H1 (cell line): Measurements from ENCODE around the gene MTMR6.

Source experiments
- EP300 ChIP-seq, 2 experiments: IDR thresholded peaks; 1 replicate in 1 of 2; 2 replicates in 1 of 2; pipeline ENCODE4 v1.6.1; 2011 to 2012; ENCODE audit warnings: low read depth in 2 of 2, low read length in 2 of 2, mild to moderate bottlenecking in 2 of 2, borderline replicate concordance in 1 of 2, inconsistent platforms in 1 of 2, moderate library complexity in 1 of 2
- JUN ChIP-seq: IDR thresholded peaks from 2 replicates; pipeline ENCODE4 v1.6.1; 2011; ENCODE audit warnings: low read depth, mild to moderate bottlenecking, improper control_type of control experiment, low read length
- POU5F1 ChIP-seq: IDR thresholded peaks from 2 replicates; pipeline ENCODE4 v1.6.1; 2011; ENCODE audit warnings: low read depth, mild to moderate bottlenecking, low read length, moderate library complexity
- RAD21 ChIP-seq, 2 experiments: IDR thresholded peaks in 1 of 2; conservative IDR thresholded peaks in 1 of 2; 2 replicates each; pipeline ENCODE4 v1.6.1; 2011; ENCODE audit warnings: low read depth in 2 of 2, low read length in 2 of 2, improper control_type of control experiment in 1 of 2, inconsistent platforms in 1 of 2, mild to moderate bottlenecking in 1 of 2, moderate library complexity in 1 of 2
- TF ChIP-seq, protein P1 (sequence below), 3 experiments: IDR thresholded peaks; 1 replicate in 2 of 3; 2 replicates in 1 of 3; pipeline versions ENCODE4 v1.5.1 to v1.6.1; 2011; ENCODE audit warnings: low read length in 3 of 3, mild to moderate bottlenecking in 3 of 3, inconsistent platforms in 2 of 3, low read depth in 1 of 3, moderate library complexity in 1 of 3; ENCODE audit not compliant: insufficient read depth in 1 of 3; ENCODE audit errors: control extremely low read depth in 1 of 3

DNA sequence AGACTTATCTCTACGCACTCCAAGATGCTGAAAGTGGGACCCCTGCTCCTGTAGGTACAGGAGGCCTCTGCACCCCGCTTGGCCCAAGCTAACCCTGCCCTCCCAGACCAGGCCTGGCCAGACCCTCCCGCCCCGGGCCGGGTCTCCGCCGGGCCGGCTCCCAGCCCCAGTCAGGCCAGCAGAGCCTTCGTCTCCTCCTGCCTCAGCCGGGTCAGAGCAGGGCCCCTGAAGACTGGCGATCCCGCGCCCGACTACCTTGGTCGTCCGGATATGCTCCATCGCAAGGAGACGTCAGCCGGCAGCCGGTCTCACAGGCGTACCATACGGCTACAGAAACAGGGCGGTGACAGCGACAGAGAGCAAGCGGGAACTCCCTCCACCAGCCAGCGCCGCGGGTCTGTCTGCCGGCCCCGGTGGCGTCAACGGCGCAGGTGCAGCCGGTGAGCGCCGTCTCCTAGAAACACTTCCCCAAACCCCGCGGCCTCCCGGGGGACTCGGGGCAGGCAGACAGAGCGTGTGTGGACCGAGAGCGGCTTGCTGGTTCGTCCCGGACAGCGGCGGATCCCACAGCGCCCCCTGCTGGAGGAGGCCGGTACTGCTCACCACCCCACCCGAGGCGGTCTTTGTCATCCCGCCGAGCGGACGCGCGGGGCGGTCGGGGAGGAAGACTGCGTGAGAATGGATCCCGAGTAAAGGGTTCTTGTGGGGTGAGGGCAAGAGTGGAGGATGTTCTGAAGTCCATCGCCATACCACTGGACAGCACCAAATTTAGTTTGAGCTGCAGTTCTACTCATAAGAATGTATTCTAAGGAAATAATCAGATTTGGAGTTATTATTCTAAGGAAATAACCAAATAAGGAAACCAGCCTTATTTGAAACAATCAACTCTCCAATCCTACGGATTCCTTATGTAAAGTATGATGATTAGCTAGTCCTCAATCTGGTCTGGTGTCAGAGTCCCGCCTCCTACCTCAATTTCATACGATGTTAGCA is at the start of gene MTMR6:
- TF ChIP-seq EP300 (IDR thresholded peaks at IDR 0.05; ENCODE audit: borderline replicate concordance in 1 of 2, low read depth in 2 of 2, low read length in 2 of 2) (no peak), POU5F1 (no peak), RAD21 (IDR thresholded peaks at IDR 0.05 in 1 of 2, conservative IDR thresholded peaks at IDR 0.05 in 1 of 2; ENCODE audit: low read depth in 2 of 2, low read length in 2 of 2) (peak; percentile 57 to 59), JUN (no peak)
- TF ChIP-seq, protein P1, sequence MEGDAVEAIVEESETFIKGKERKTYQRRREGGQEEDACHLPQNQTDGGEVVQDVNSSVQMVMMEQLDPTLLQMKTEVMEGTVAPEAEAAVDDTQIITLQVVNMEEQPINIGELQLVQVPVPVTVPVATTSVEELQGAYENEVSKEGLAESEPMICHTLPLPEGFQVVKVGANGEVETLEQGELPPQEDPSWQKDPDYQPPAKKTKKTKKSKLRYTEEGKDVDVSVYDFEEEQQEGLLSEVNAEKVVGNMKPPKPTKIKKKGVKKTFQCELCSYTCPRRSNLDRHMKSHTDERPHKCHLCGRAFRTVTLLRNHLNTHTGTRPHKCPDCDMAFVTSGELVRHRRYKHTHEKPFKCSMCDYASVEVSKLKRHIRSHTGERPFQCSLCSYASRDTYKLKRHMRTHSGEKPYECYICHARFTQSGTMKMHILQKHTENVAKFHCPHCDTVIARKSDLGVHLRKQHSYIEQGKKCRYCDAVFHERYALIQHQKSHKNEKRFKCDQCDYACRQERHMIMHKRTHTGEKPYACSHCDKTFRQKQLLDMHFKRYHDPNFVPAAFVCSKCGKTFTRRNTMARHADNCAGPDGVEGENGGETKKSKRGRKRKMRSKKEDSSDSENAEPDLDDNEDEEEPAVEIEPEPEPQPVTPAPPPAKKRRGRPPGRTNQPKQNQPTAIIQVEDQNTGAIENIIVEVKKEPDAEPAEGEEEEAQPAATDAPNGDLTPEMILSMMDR (IDR thresholded peaks at IDR 0.05; ENCODE audit: control extremely low read depth in 1 of 3, insufficient read depth in 1 of 3, low read depth in 1 of 3, low read length in 3 of 3) = peak; percentile 70 to 95 (median 91)
